ENCODE measurements around the gene SH3RF3.

SH3RF3 gene

DNA sequence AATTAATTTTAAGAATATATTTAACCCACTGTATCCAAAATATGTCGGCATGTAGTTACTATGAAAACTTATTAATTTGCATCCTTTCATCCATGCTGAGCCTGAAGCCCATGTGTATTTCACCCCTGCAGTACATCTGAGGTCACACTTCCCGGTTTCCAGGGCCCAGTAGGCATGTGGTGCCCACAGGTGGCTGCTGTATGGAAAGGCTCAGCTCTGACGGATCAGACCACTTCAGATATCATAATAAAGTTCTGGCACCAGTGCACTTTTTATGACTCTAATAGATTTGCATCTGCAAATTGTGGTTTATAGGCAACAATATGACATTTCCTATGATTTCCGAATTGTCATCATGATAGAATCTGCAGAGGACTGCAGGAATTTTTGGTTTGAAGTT lies 22.5 kb downstream of the SH3RF3 start:
- H3K4me1 Mint-ChIP-seq: peaks cover 24% of the 10 kb centered on the region
- no peaks in the 10 kb centered on the region for H3K9me3 Mint-ChIP-seq
- no peak overlapping the region for H3K4me3 Mint-ChIP-seq
- H3K36me3 Mint-ChIP-seq (ENCODE audit: low read depth): no peaks in the 10 kb centered on the region
- TF ChIP-seq, protein P1, sequence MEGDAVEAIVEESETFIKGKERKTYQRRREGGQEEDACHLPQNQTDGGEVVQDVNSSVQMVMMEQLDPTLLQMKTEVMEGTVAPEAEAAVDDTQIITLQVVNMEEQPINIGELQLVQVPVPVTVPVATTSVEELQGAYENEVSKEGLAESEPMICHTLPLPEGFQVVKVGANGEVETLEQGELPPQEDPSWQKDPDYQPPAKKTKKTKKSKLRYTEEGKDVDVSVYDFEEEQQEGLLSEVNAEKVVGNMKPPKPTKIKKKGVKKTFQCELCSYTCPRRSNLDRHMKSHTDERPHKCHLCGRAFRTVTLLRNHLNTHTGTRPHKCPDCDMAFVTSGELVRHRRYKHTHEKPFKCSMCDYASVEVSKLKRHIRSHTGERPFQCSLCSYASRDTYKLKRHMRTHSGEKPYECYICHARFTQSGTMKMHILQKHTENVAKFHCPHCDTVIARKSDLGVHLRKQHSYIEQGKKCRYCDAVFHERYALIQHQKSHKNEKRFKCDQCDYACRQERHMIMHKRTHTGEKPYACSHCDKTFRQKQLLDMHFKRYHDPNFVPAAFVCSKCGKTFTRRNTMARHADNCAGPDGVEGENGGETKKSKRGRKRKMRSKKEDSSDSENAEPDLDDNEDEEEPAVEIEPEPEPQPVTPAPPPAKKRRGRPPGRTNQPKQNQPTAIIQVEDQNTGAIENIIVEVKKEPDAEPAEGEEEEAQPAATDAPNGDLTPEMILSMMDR (IDR thresholded peaks at IDR 0.05): no peak
- H3K27ac Mint-ChIP-seq: no peak overlapping the region
- DNase-seq: no peak
- H3K27me3 Mint-ChIP-seq (ENCODE audit: low read depth, poor library complexity): no peaks in the 10 kb centered on the region

DNA sequence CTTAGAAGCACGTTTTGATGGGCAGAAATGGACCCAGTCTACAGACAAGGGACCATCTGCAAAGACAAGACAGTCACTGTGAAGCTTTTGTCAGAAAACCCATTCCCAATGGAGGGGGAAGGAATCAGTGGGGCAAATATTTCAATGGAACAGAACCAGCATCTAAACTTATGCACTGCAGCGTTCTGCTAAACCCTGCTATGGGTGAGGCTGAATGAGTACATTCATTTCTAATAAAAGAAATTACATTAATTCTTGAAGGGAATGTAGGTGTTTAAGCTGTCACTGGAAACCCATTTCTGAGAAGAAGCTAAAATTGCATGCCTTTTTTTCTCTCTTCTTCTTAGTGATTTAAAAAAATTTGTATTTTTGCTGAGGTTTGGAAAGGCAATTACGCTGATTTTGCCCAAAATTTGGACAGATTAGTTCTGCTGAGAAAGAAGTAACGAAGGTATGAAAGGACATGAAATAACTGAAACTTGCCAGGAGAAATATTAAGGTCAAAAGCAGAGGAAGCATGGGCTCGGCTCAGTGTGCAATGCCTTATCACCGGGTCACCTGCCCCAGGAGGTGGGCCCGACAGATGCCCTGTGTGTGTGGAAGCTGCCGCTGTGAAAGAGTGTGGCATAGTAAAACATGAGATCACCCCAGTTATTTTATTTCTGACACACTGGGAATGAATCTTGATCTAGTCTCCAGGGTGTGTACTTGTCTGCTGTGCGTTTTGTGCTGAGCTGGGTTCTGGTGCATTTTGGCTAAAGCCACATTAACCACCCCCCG lies 24.2 kb downstream of the SH3RF3 start:
- peaks cover 34% of the 10 kb centered on the region for H3K4me1 Mint-ChIP-seq
- no peaks in the 10 kb centered on the region for H3K9me3 Mint-ChIP-seq
- H3K4me3 Mint-ChIP-seq: no peak overlapping the region
- no peak for DNase-seq
- no peak overlapping the region for H3K27ac Mint-ChIP-seq
- TF ChIP-seq, protein P1 (IDR thresholded peaks at IDR 0.05): no peak
- no peaks in the 10 kb centered on the region for H3K27me3 Mint-ChIP-seq (ENCODE audit: low read depth, poor library complexity)
- H3K36me3 Mint-ChIP-seq (ENCODE audit: low read depth): no peaks in the 10 kb centered on the region

DNA sequence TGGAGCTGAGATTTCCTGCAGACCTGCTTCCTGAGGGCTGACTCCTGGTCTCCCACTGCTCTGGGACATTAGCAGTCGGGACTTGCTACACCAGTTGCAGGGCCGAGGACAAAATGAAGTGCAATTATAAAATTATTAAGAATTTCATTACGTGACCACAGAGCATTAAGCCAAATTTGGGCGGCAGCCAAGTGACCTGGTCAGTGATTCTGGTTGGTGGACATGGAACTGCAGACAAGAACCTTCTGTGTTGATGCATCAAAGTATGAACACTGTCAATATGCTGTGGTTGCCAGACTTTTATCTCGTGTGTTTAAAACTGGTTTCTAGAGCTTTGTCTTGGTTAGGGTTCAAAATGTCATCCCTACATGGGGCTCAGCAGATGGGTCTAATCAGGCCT lies 24.8 kb downstream of the SH3RF3 start:
- DNase-seq: no peak
- no peaks in the 10 kb centered on the region for H3K36me3 Mint-ChIP-seq (ENCODE audit: low read depth)
- no peak overlapping the region for H3K4me3 Mint-ChIP-seq
- H3K27ac Mint-ChIP-seq: no peak overlapping the region
- peaks cover 37% of the 10 kb centered on the region for H3K4me1 Mint-ChIP-seq
- H3K9me3 Mint-ChIP-seq: no peaks in the 10 kb centered on the region
- TF ChIP-seq, protein P1 (IDR thresholded peaks at IDR 0.05): no peak
- H3K27me3 Mint-ChIP-seq (ENCODE audit: low read depth, poor library complexity): no peaks in the 10 kb centered on the region

- TF ChIP-seq, protein P1 (IDR thresholded peaks at IDR 0.05): no peak
- H3K4me1 Mint-ChIP-seq: peaks cover 37% of the 10 kb centered on the region
- peaks cover 3% of the 10 kb centered on the region for H3K27me3 Mint-ChIP-seq (ENCODE audit: low read depth, poor library complexity)
- no peaks in the 10 kb centered on the region for H3K9me3 Mint-ChIP-seq
- no peak for DNase-seq
- no peak overlapping the region for H3K4me3 Mint-ChIP-seq
- no peak overlapping the region for H3K27ac Mint-ChIP-seq
- no peaks in the 10 kb centered on the region for H3K36me3 Mint-ChIP-seq (ENCODE audit: low read depth)
Observed at GRCh38 chr2:109154226-109154625, 25.2 kb downstream of the SH3RF3 start.

GRCh38 chr2:109155553-109156451 lies 26.8 kb downstream of the SH3RF3 start:
- peaks cover 3% of the 10 kb centered on the region for H3K27me3 Mint-ChIP-seq (ENCODE audit: low read depth, poor library complexity)
- no peak for DNase-seq
- TF ChIP-seq, protein P1 (IDR thresholded peaks at IDR 0.05): no peak
- no peaks in the 10 kb centered on the region for H3K9me3 Mint-ChIP-seq
- H3K4me1 Mint-ChIP-seq: peaks cover 37% of the 10 kb centered on the region
- H3K27ac Mint-ChIP-seq: no peak overlapping the region
- H3K36me3 Mint-ChIP-seq (ENCODE audit: low read depth): no peaks in the 10 kb centered on the region
- H3K4me3 Mint-ChIP-seq: peak overlapping the region; percentile 46
